Loucy (cell line): Measurements from ENCODE around the gene NDC1.

Experiments
- EZH2phosphoT487 ChIP-seq: fragments of 200-600 bp; IDR thresholded peaks from 2 replicates; pipeline ENCODE4 v1.6.1; 2018; ENCODE audit warnings: antibody characterized with exemption, mild to moderate bottlenecking, moderate library complexity, borderline replicate concordance
- TF ChIP-seq, protein P1 (sequence below): fragments of 200-600 bp; sonication (generic); conservative IDR thresholded peaks from 2 replicates; pipeline ENCODE4 v1.5.1; 2014; ENCODE audit warnings: mild to moderate bottlenecking, antibody characterized with exemption, low read length

DNA sequence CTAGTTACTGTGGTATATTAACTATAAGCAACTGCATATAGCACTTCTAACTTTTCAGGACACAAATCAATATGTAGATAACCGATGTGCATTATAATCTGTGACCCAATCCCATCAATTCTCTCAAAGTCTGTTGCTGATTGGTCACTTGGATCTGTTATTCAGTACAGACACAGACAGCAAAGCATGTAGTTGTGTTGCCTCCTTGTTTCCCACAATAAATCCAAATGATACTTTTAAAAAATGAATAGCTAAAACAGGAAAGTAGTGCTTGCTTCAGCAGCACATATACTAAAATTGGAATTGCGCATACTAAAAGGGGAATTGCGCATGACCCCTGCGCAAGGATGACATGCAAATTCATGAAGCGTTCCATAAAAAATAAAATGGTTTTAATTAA, 28.1 kb downstream of the NDC1 start:
- no peak for TF ChIP-seq EZH2phosphoT487
- TF ChIP-seq, protein P1, sequence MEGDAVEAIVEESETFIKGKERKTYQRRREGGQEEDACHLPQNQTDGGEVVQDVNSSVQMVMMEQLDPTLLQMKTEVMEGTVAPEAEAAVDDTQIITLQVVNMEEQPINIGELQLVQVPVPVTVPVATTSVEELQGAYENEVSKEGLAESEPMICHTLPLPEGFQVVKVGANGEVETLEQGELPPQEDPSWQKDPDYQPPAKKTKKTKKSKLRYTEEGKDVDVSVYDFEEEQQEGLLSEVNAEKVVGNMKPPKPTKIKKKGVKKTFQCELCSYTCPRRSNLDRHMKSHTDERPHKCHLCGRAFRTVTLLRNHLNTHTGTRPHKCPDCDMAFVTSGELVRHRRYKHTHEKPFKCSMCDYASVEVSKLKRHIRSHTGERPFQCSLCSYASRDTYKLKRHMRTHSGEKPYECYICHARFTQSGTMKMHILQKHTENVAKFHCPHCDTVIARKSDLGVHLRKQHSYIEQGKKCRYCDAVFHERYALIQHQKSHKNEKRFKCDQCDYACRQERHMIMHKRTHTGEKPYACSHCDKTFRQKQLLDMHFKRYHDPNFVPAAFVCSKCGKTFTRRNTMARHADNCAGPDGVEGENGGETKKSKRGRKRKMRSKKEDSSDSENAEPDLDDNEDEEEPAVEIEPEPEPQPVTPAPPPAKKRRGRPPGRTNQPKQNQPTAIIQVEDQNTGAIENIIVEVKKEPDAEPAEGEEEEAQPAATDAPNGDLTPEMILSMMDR, result no peak
